GM19372 (cell line): ENCODE measurements around the gene ZNF605.
"Not testable (repeated sequence)": the region's sequence is repeated elsewhere in the genome, so short reads cannot be mapped to it uniquely, and the experiment has no call there.

Experiments
- ATAC-seq: cut with Tn5 transposase; IDR thresholded peaks from one replicate; pipeline ENCODE4 v1.9.1; 2021; ENCODE audit warnings: mild to moderate bottlenecking, low read depth, moderate library complexity; ENCODE audit not compliant: unreplicated experiment

Gene ZNF605

DNA sequence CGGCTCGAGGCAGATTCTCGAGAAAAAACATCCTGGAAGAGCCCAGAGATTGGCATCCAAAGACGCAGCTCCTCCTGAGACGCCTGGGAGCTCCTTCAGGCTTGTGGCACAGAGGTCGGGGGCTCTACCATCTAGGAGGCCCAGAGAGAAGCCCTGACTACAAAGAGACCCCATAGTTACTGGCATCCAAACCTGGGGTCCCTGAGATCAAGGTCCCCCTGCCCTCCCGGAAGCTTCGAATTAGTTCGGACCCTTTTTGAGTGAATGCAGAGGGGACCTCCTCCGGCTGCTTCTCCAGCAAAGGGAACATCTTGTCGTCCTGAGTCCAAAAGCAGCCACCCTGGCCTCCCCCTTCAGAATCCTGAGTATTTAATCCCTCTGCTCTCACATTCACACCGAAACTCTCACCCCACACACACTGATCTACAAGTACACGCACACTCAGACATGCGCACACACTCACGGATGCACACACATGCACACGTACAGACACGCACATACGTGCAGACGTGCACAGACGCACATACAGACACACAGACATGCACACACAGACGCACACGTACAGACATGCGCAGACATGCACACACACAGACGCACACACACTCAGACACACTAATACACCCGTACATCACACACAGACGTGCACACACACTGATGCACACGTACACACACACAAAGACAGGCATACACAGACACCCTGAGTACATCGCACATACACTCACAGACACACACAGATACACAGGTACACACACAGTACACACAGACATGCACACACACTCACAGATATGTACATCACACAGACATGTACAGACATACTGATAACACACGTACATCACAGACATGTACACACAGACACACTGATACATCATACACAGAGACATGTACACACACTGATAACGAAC, 5.9 kb downstream of the ZNF605 start:
- no peak for ATAC-seq

- no peak for ATAC-seq
Observed at GRCh38 chr12:132948146-132949066, 7.7 kb downstream of the ZNF605 start.

DNA sequence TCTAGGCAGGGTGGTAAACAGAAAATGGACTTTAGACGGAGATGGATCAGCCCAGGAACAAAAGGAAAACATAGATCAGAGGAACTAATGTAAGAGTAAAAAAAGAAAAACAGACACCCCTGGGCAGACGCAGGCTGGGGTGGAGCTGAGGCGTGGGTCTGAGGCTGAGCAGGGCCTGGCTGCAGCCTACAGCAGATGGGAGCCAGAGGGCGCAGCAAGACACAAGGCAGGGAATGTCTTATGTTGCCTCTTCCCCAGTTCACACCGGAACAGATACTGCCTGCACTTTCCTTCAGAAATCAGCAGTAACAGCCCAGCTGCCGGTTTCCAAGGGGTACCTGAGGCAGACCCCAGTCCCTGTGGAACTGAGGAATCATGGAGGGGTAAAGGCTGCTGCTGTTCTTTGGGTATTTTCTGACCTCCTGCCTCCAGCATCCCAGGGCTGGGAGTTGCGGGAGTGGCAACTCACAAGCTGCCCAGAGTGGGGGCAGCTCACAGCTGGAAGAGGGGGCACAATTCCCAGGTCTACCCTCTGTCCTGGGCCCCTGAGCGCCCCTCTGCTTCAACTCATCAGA, 9.8 kb downstream of the ZNF605 start:
- no peak for ATAC-seq

- no peak for ATAC-seq
Observed at GRCh38 chr12:132945806-132946205, 10.3 kb downstream of the ZNF605 start.

GRCh38 chr12:132942611-132943010, 13.5 kb downstream of the ZNF605 start:
- ATAC-seq: no peak

DNA sequence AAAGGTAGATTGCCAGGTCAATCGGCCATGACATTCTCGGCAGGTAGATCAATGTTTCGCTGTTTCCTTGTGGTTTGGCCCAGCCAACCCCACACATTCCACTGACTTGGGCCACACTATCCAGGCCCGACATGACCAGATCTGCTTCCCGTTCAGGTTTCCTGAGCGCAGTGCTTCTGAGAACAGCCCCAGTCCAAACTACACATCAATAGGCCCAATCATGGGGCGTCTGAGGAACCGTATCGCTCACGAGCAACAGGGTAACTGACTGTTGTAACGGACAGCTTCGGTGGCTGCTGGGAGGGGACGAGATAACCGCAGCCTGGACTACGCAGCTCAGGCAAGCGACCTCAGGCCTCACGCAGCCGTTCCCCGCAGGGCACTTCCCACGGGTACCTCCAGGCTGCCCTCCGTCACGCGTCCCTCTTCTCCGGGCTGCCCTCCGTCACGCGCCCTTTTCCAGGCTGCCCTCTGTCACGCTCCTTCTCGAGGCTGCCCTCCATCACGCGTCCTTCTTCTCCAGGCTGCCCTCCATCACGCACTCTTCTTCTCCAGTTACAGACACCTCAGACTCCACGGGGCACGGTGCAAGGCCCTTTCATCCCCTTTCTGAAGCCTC, 14.7 kb downstream of the ZNF605 start:
- no peak for ATAC-seq

- ATAC-seq: no peak
Observed at GRCh38 chr12:132940071-132940719, 15.9 kb downstream of the ZNF605 start.

DNA sequence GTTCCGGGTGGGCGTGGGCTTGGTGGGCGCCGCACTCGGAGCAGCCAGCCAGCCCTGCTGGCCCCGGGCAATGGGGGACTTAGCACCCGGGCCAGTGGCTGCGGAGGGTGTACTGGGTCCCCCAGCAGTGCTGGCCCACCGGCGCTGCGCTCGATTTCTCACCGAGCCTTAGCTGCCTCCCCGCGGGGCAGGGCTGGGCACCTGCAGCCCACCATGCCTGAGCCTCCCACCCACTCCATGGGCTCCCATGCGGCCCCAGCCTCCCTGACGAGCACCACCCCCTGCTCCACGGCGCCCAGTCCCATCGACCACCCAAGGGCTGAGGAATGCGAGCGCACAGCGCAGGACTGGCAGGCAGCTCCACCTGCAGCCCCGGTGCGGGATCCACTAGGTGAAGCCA, 17.3 kb downstream of the ZNF605 start:
- not testable (repeated sequence) for ATAC-seq

GRCh38 chr12:132937476-132937875, 18.6 kb downstream of the ZNF605 start:
- ATAC-seq: no peak

DNA sequence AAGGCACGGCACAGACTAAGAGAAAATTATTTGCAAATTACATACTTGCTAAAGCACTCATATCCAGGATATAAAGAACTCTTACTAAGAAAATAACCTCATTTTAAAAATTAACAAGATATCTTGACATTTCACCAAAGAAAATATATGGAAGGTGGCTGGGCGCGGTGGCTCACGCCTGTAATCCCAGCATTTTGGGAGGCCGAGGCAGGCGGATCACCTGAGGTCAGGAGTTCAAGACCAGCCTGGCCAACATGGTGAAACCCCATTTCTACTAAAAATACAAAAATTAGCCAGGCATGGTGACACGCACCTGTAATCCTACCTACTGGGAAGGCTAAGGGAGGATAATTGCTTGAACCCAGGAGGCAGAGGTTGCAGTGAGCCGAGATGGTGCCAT, 19.2 kb downstream of the ZNF605 start:
- ATAC-seq: not testable (repeated sequence)

DNA sequence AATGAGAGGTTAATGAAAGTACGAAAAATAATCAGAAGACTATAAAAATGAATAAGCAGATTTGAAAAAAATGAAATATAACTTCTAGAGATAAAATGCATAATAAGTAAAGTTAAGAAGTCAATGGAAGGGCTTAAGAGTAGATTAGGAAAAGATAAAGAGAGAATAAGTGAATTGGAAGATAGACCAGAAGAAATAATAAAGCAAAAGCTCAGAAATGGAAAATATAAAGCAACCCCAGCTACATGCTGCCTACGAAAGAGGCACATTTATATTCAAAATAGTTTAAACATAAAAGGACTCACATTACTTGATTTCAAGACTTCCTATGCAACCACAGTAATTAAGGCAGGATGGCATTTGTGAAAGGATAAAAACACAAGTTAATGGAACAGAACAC, 19.9 kb downstream of the ZNF605 start:
- no peak for ATAC-seq

DNA sequence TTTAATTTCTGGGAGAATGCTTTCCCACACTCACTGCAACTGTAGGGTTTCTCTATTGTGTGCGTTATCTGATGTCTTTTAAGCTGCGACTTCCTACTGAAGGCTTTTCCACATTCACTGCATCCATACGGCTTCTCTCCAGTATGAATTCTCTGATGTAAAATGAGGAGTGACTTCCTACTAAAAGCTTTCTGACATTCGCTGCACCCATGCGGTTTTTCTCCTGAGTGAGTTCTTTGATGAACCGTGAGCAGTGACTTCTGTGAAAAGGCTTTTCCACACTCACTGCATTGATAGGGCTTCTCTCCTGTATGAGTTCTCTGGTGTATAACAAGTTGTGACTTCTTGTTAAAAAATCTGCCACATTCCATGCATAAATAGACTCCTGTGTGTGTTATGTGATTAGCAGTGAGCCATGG, 29.7 kb downstream of the ZNF605 start:
- ATAC-seq: no peak

DNA sequence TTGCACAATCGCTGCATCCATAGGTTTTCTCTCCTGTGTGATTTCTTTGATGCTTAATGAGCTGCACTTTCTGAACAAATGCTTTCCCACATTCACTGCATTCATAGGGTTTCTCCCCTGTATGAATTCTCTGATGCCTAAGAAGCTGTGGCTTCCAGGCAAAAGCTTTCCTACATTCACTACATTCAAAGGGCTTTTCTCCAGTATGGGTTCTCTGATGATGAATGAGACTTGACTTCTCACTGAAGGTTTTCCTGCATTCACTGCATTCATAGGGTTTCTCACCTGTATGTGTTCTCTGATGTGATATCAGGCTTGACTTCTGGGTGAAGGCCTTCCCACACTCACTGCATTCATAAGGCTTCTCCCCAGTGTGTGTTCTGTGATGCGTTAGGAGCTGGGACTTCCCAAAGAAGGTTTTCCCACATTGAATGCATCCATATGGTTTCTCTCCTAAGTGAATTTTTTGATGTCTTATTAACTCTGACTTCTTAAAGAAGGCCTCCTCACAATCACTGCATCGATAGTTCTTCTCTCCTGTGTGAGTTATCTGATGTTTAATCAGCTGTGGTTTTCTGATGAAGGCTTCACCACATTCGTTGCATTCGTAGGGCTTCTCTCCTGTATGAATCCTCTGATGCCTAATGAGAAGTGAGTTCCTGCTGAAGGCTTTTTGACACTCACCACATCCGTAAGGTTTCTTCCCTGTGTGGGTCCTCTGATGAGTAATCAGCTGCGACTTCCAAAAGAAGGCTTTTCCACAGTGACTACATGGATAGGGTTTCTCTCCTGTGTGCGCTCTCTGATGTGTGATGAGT, 30.3 kb downstream of the ZNF605 start:
- no peak for ATAC-seq

- ATAC-seq: no peak
Observed at GRCh38 chr12:132924356-132924755, 31.8 kb downstream of the ZNF605 start.

- ATAC-seq: no peak
Observed at GRCh38 chr12:132923356-132923909, 32.7 kb downstream of the ZNF605 start.

DNA sequence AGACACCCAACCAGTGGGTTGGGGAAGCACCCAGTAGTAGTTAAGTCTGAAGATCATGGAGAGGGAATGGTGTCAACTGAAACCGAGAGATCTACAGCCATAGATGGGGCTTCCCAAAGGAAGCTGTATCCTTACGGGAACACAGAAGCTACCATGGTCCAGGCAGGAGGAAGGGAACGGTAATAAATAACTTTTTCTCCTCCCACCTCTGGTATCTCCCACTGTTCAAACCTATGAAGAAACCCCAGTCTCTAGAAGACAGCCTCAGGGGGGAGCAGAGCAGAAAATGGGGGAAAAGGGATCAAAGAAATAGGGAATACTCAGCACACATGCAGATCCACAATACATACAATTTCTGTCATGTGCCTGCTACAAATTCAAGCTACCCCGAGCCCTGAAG, 33.4 kb downstream of the ZNF605 start:
- no peak for ATAC-seq

- ATAC-seq: no peak
Observed at GRCh38 chr12:132921685-132922084, 34.4 kb downstream of the ZNF605 start.

GRCh38 chr12:132918680-132919079, 37.4 kb downstream of the ZNF605 start:
- ATAC-seq: no peak

- no peak for ATAC-seq
Observed at GRCh38 chr12:132909030-132909368, 47.1 kb downstream of the ZNF605 start.
